GM12878 (cell line): ENCODE results near the gene TCERG1L. TPM values are rescaled to one million over a fixed set of nuclear protein-coding genes. Genes with fewer than 3 reads are reported as not detected.

ENCODE experiments used
- ATAC-seq: fragments of 200-7000 bp; cut with Tn5 transposase; 3 replicates; pipeline ENCODE4 v1.9.1; 2020; ENCODE audit warnings: mild to moderate bottlenecking, moderate library complexity
- BruUV-seq: library from RNA; stranded (reverse); fragments of 400-500 nt; replicated peaks from 2 replicates; lab custom pipeline; 2021; lab: Mats Ljungman, UMichigan
- CTCF ChIA-PET: fragments of 300-600 bp; sonication (Branson Sonifier 250); formaldehyde crosslinking; extraction: SDS; loops from one replicate; lab custom pipeline; 2021; ENCODE audit warnings: inconsistent platforms; lab: Yijun Ruan, JAX
- POLR2A ChIA-PET: fragments of 350-600 bp; formaldehyde crosslinking; extraction: SDS; loops from one replicate; lab custom pipeline; 2021; ENCODE audit warnings: inconsistent platforms; lab: Charles Lee
- RAD21 ChIA-PET: fragments of 300-600 bp; sonication (Branson Sonifier 250); formaldehyde crosslinking; loops from one replicate; lab custom pipeline; 2023; ENCODE audit warnings: antibody characterized with exemption; ENCODE audit not compliant: unreplicated experiment; lab: Charles Lee
- SMC1A ChIA-PET: fragments of 300-600 bp; sonication (Branson Sonifier 250); formaldehyde crosslinking; loops from one replicate; lab custom pipeline; 2023; ENCODE audit not compliant: unreplicated experiment, uncharacterized antibody; lab: Charles Lee
- DNase-seq: peaks from one replicate; pipeline ENCODE4 v3.0.0-alpha.2; 2011; ENCODE audit warnings: low read depth, low spot score
- FAIRE-seq: peaks from 3 replicates; lab custom pipeline; 2011; peaks lifted over from hg19 to GRCh38; lab: Jason Lieb, UNC
- H2AFZ ChIP-seq: 2 replicates; pipeline ENCODE4 v1.6.0; 2011; ENCODE audit warnings: low read depth, low read length, control low read depth; ENCODE audit not compliant: control insufficient read depth
- H3K27ac ChIP-seq: 2 replicates; pipeline ENCODE4 v1.5.1; 2011; ENCODE audit warnings: control low read depth; ENCODE audit not compliant: control insufficient read depth, insufficient read depth
- H3K27me3 ChIP-seq, 2 experiments: replicated peaks in 1 of 2; 2 replicates each; pipeline versions ENCODE4 v1.6.0 to v1.6.1; 2011; ENCODE audit warnings: low read length in 1 of 2; ENCODE audit not compliant: control insufficient read depth in 2 of 2, insufficient read depth in 2 of 2
- H3K36me3 ChIP-seq, 2 experiments: 2 replicates each; pipeline ENCODE4 v1.5.1; 2011; ENCODE audit warnings: low read length in 1 of 2; ENCODE audit not compliant: control insufficient read depth in 2 of 2, insufficient read depth in 2 of 2
- H3K4me1 ChIP-seq: 2 replicates; pipeline ENCODE4 v1.6.1; 2011; ENCODE audit warnings: mild to moderate bottlenecking, low read length, moderate library complexity, mixed read lengths; ENCODE audit not compliant: control insufficient read depth, insufficient read depth
- H3K4me2 ChIP-seq: 2 replicates; pipeline ENCODE4 v1.6.0; 2011; ENCODE audit warnings: control low read depth; ENCODE audit not compliant: control insufficient read depth, insufficient read depth
- H3K4me3 ChIP-seq: fragments of 200-600 bp; sonication (generic); 2 replicates; pipeline ENCODE4 v1.5.1; 2016
- H3K79me2 ChIP-seq: 2 replicates; pipeline ENCODE4 v1.6.0; 2011; ENCODE audit warnings: low read length; ENCODE audit not compliant: control insufficient read depth, insufficient read depth
- H3K9ac ChIP-seq: 2 replicates; pipeline ENCODE4 v1.8.0; 2011; ENCODE audit warnings: low read length, control low read depth, mixed read lengths; ENCODE audit not compliant: control insufficient read depth, insufficient read depth
- H3K9me3 ChIP-seq: replicated peaks from 3 replicates; pipeline ENCODE4 v1.5.1; 2011; ENCODE audit warnings: mild to moderate bottlenecking, low read length; ENCODE audit not compliant: control insufficient read depth, insufficient read depth
- H4K20me1 ChIP-seq: 2 replicates; pipeline ENCODE4 v1.6.0; 2011; ENCODE audit not compliant: control insufficient read depth, insufficient read depth
- BRCA1 ChIP-seq: IDR thresholded peaks from 2 replicates; pipeline ENCODE4 v1.6.1; 2011; ENCODE audit warnings: low read depth, low read length, improper control_type of control experiment
- EZH2 ChIP-seq: IDR thresholded peaks from 2 replicates; pipeline ENCODE4 v1.6.1; 2012; ENCODE audit warnings: low read depth, mild to moderate bottlenecking, control low read depth, inconsistent platforms, low read length, borderline replicate concordance; ENCODE audit not compliant: control insufficient read depth
- FOS ChIP-seq: IDR thresholded peaks from 3 replicates; pipeline ENCODE4 v1.6.1; 2011; ENCODE audit warnings: borderline replicate concordance; ENCODE audit not compliant: insufficient read length; ENCODE audit errors: extremely low read depth
- FOXK2 ChIP-seq: fragments of 450-650 bp; IDR thresholded peaks from 2 replicates; pipeline ENCODE4 v1.6.1; 2017; ENCODE audit warnings: mild to moderate bottlenecking, moderate library complexity
- NKRF ChIP-seq: fragments of 450-650 bp; conservative IDR thresholded peaks from 2 replicates; pipeline ENCODE4 v1.6.1; 2017; ENCODE audit warnings: mild to moderate bottlenecking, moderate library complexity
- POLR2A ChIP-seq: IDR thresholded peaks from 2 replicates; pipeline ENCODE4 v1.6.1; 2011; ENCODE audit warnings: low read depth, mild to moderate bottlenecking, low read length
- RUNX3 ChIP-seq: IDR thresholded peaks from 2 replicates; pipeline ENCODE4 v1.6.1; 2012; ENCODE audit warnings: low read length, inconsistent platforms
- STAT3 ChIP-seq: IDR thresholded peaks from 2 replicates; pipeline ENCODE4 v1.6.1; 2011; ENCODE audit warnings: low read depth, low read length, improper control_type of control experiment
- WGBS: methylation state at CpG from one replicate; pipeline ENCODE4 v1.1.6; 2016; ENCODE audit warnings: low lambda C conversion rate; ENCODE audit not compliant: insufficient replicate concordance, insufficient coverage; ENCODE audit errors: missing lambda C conversion rate; 5-methylcytosine and 5-hydroxymethylcytosine counted together
- in situ Hi-C: fragments of 300-500 bp; cut with MboI; formaldehyde crosslinking; loops from 9 replicates; pipeline ENCODE4 v1.14.3; 2018; ENCODE audit warnings: mixed read lengths
- intact Hi-C: fragments of 100-400 bp; cut with micrococcal nuclease; formaldehyde crosslinking; loops from one replicate; pipeline ENCODE4 v1.14.2; 2022; ENCODE audit not compliant: unreplicated experiment
- polyA plus RNA-seq, 11 experiments: library from polyadenylated mRNA; depleted of rRNA in 4 of 11; unstranded in 6 of 11; stranded (reverse) in 5 of 11; fragments of >200 nt; fragmentation: Nextera tagmentation in 4 of 11; fragmentation: Illumina TruSeq in 1 of 11; extraction: Ambion mirVana in 4 of 11; extraction: Trizol in 1 of 11; gene quantifications; 1 replicate in 1 of 11; 2 replicates in 10 of 11; pipeline versions ENCODE4 v1.2.1 to v1.2.3, GENCODE V29; 2011 to 2016; ENCODE audit warnings: inconsistent platforms in 2 of 11, missing spikeins in 2 of 11, low read depth in 1 of 11
- total RNA-seq, 4 experiments: library from RNA; depleted of rRNA in 3 of 4; stranded (reverse); fragments of >200 nt in 3 of 4; fragmentation: Illumina TruSeq in 1 of 4; extraction: Trizol in 1 of 4; gene quantifications; 2 replicates each; pipeline versions ENCODE4 v1.2.1 to v1.2.3, GENCODE V29; 2013 to 2021

Gene TCERG1L
- total and polyA plus RNA-seq, 10 of the 15 experiments (the other 5 are each of a cell fraction or from before 2014, with no cell fraction given) = not detected

DNA sequence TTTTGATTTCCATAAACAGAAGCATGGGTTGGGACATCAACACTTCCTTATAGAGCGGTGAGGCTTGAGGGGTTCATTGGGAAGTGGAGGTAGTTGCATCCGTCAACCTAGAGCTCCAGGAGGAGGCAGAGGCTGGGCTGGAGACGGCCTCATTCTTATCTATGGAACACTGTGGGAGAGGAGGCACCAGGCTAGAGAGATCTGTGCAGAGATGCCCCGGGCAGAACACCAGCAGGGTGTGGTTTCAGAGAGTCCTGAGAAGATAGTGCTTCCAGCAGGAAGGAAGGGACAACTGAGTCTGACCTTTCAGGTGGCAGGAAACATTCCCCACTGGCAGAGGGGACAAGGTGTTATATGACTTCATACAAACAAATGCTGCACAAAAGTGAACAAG, 56.7 kb downstream of the TCERG1L start:
- Histone ChIP-seq H3K27ac (no peak overlapping the region), H3K4me1 (no peaks in the 10 kb centered on the region), H3K9me3 (no peaks in the 10 kb centered on the region), H3K79me2 (no peaks in the 10 kb centered on the region), H4K20me1 (no peaks in the 10 kb centered on the region), H3K4me2 (no peak overlapping the region), H3K4me3 (no peak overlapping the region), H2AFZ (no peak overlapping the region), H3K27me3 (no peaks in the 10 kb centered on the region), H3K9ac (no peak overlapping the region), H3K36me3 (no peaks in the 10 kb centered on the region)
- no peak for DNase-seq
- CTCF ChIA-PET = no interaction called here
- TF ChIP-seq POLR2A = no peak
- no peak for TF ChIP-seq FOS
- no peak for TF ChIP-seq BRCA1
- no peak for TF ChIP-seq NKRF
- no peak for TF ChIP-seq RUNX3
- no peak for TF ChIP-seq EZH2
- TF ChIP-seq FOXK2 = no peak
- no peak for TF ChIP-seq STAT3
- POLR2A ChIA-PET = no interaction called here
- FAIRE-seq = no peak
- RAD21 ChIA-PET = no interaction called here
- 25% methylated on average over 4 of the region's 4 CpGs for whole genome bisulfite sequencing
- intact Hi-C loops (no loop called here), in situ Hi-C loops (no loop called here)
- SMC1A ChIA-PET = no interaction called here
- no peak for ATAC-seq
- BruUV-seq = no TSS peak
